ENCODE data around the gene NEURL2.

GRCh38 chr20:45874576-45874975, 16.4 kb downstream of the NEURL2 start:
- TF ChIP-seq CTCF (conservative IDR thresholded peaks at IDR 0.05; ENCODE audit: low read depth, low read length) (no peak), EZH2 (IDR thresholded peaks at IDR 0.05; ENCODE audit: low read length, unreplicated experiment) (no peak), EZH2phosphoT487 (IDR thresholded peaks at IDR 0.05; ENCODE audit: borderline replicate concordance, low read length) (no peak)
